ENCODE results near the gene SPSB2. TPM values are rescaled to one million over a fixed set of nuclear protein-coding genes. Genes with fewer than 3 reads are reported as not detected.

SPSB2 gene
- total and polyA plus RNA-seq, 9 donors = 0.38 to 14.7 (median 8.3) TPM

DNA sequence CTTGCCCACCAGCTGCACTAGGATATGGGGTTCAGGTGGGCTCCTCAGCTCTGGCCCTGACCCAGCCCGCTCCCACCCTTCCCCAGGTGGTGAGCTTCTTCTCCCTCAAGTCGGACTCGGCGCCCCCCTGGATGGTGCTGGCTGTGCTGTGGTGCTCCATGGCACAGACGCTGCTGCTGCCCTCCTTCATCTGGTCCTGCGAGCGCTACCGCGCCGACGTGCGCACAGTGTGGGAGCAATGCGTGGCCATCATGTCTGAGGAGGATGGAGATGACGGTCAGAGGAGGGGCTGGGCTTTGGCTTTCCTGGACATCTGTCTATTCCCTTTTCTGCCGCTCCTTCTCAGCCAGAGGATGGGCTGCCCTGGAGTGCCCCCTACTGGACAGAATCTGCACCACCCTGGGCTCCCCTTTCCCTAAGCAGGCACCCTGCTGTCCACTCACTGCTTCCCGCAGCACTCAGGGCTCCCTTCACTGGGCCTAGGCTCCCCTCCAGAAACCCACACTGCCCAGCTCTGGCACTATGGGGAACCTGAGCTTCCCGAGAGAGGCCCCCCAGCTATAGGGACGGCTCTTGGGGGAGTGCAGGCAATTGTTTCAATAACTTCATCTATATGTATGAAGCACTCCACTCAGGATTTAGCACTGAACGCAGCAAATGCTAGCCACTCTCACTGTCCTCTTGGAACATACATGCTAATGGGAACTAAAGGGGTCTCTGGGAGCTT lies 47.5 kb downstream of the SPSB2 start:
- Histone ChIP-seq H3K36me3 (no peaks in the 10 kb centered on the region), H3K4me1 (ENCODE audit: insufficient read depth) (peaks cover 14% of the 10 kb centered on the region), H3K27ac (no peak overlapping the region), H3K9me3 (no peaks in the 10 kb centered on the region), H3K4me3 (peak overlapping the region; percentile 22), H3K27me3 (no peaks in the 10 kb centered on the region)
- intact Hi-C loops (cut with DNase I) = loop anchor here in 3 of 4 donors (5.0 kb wide), 3 partner anchors 73 to 208 kb away; partner anchors contain the start of gene MLF2 (in 2 of the 3)
- WGBS, 3 donors = 5 to 7% (median 6%) methylated on average over 19 of the region's 19 CpGs
- TF ChIP-seq, protein P1, sequence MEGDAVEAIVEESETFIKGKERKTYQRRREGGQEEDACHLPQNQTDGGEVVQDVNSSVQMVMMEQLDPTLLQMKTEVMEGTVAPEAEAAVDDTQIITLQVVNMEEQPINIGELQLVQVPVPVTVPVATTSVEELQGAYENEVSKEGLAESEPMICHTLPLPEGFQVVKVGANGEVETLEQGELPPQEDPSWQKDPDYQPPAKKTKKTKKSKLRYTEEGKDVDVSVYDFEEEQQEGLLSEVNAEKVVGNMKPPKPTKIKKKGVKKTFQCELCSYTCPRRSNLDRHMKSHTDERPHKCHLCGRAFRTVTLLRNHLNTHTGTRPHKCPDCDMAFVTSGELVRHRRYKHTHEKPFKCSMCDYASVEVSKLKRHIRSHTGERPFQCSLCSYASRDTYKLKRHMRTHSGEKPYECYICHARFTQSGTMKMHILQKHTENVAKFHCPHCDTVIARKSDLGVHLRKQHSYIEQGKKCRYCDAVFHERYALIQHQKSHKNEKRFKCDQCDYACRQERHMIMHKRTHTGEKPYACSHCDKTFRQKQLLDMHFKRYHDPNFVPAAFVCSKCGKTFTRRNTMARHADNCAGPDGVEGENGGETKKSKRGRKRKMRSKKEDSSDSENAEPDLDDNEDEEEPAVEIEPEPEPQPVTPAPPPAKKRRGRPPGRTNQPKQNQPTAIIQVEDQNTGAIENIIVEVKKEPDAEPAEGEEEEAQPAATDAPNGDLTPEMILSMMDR (IDR thresholded peaks at IDR 0.05) = peak; percentile 87 to 91 (median 89)
- TF ChIP-seq POLR2A (IDR thresholded peaks at IDR 0.05) = no peak
- DNase-seq = peak; percentile 73 to 91 (median 90)

DNA sequence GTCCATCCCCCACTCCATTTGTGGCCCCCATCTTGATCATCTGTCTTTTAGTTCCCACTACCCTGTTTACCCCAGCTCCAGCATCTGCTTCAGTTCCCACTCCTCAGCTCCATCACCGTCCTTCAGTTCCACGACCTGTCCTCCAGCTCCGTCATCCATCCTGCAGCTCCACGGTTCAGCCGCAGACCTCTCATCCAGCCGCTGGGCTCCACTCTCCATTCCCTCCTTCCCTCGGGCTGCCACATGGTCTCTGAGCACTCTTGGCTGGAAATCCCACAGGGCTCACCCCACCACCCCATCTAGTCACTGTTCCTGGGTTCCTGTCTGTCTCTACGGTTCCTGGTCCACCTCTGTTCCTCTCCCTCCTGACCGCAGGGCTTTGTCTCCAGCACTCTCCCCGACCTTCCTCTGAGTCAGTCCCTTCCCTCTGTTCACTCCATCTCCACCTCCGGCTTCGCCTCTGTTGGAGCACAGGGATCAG lies 48.2 kb downstream of the SPSB2 start:
- Histone ChIP-seq H3K4me3 (no peak overlapping the region), H3K27me3 (no peaks in the 10 kb centered on the region), H3K27ac (no peak overlapping the region), H3K4me1 (ENCODE audit: insufficient read depth) (peaks cover 14% of the 10 kb centered on the region), H3K9me3 (no peaks in the 10 kb centered on the region), H3K36me3 (no peaks in the 10 kb centered on the region)
- TF ChIP-seq EP300 (IDR thresholded peaks at IDR 0.05) (no peak), POLR2A (IDR thresholded peaks at IDR 0.05) (no peak)
- TF ChIP-seq, protein P1 (IDR thresholded peaks at IDR 0.05) = no peak
- intact Hi-C loops (cut with DNase I) = loop anchor here (5.0 kb wide), 4 partner anchors 43 to 208 kb away; partner anchors contain the start of gene MLF2 (in 2 of the 4)
- DNase-seq = peak in 1 of 5 donors; percentile 37
- 26 to 31% (median 30%) methylated on average over 12 of the region's 12 CpGs for WGBS, 3 donors

DNA sequence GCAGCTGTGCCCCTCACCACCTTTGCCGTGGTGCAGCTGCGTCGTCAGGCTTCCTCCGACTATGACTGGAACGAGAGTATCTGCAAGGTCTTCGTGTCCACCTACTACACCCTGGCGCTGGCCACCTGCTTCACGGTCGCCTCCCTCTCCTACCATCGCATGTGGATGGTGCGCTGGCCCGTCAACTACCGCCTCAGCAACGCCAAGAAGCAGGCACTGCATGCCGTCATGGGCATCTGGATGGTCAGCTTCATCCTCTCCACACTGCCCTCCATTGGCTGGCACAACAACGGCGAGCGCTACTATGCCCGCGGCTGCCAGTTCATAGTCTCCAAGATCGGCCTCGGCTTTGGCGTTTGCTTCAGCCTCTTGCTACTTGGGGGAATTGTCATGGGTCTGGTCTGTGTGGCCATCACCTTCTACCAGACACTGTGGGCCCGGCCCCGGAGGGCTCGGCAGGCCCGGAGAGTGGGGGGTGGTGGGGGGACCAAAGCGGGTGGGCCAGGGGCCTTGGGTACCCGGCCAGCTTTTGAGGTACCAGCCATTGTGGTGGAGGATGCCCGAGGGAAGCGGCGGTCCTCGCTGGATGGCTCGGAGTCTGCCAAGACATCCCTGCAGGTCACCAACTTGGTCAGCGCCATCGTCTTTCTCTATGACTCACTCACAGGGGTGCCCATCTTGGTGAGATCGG lies 48.9 kb downstream of the SPSB2 start:
- peak in 1 of 5 donors; percentile 35 for DNase-seq

More for the DNA sequence above, 48.9 kb downstream of the SPSB2 start:
- no peak overlapping the region for H3K4me3 ChIP-seq
- H3K4me1 ChIP-seq (ENCODE audit: insufficient read depth) = peaks cover 14% of the 10 kb centered on the region
- H3K9me3 ChIP-seq = no peaks in the 10 kb centered on the region
- no peaks in the 10 kb centered on the region for H3K27me3 ChIP-seq
- WGBS, 3 donors = 84 to 89% (median 87%) methylated on average over 36 to 37 of the region's 37 CpGs
- H3K27ac ChIP-seq = no peak overlapping the region
- intact Hi-C loops (cut with DNase I) = loop anchor here in 2 of 4 donors (5.0 kb wide), 2 partner anchors 42 to 87 kb away; no protein-coding TSS in a partner anchor
- TF ChIP-seq, protein P1 (IDR thresholded peaks at IDR 0.05) = no peak
- TF ChIP-seq POLR2A (IDR thresholded peaks at IDR 0.05) = no peak
- no peak for TF ChIP-seq EP300 (IDR thresholded peaks at IDR 0.05)
- H3K36me3 ChIP-seq = no peaks in the 10 kb centered on the region
